GM19025 (cell line): ENCODE data around the gene TDRD9.

Source experiments
- ATAC-seq: cut with Tn5 transposase; IDR thresholded peaks from one replicate; pipeline ENCODE4 v1.9.1; 2021; ENCODE audit warnings: mild to moderate bottlenecking, low read depth, moderate library complexity; ENCODE audit not compliant: unreplicated experiment

TDRD9 gene

DNA sequence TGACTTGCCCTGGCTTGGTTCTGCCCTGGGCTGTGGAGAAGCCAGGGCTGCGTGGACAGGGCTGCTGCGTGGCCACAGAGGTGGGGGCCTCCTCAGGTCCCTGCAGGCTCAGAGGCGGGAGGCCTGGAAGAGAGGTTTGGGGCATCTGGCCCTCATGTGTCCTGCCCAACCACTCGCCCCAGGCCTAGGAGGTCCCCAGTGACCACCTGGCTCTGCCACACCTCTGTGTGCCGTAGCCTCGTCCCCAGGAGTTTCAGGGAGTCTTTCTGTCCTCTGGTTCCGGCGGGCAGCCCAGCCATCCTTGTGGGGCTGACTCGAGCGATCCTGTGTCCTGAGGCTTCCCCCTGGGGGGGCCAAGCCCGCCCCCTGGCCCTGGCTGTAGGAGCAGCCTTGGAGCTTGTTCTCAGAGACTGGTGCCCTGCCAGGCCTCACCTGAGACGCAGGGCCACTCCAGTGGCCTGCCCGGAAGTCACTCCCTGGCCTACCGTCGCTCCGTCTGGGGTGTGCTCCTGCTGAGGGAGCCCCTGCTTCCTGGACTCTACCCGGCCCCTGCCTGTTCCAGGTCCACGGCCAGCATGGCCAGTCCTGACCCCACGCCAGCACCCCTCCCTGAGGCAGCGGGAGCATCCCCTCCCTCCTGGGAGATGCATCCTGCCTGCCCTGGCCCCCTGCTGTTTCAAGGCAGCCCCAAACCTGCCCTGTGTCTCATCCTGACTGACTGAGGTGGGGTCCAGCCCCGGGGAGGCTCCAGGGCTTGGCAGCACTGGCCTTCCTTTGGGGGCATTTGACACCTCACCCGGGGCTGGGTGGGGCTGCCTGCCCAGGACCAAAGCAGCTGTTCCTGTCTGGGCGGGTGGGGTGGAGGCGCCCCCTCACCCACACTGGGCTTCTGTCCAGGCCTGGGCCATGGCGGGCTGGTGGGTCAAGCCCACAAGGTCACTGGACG is 171.1 kb downstream of the TDRD9 start:
- ATAC-seq: no peak

DNA sequence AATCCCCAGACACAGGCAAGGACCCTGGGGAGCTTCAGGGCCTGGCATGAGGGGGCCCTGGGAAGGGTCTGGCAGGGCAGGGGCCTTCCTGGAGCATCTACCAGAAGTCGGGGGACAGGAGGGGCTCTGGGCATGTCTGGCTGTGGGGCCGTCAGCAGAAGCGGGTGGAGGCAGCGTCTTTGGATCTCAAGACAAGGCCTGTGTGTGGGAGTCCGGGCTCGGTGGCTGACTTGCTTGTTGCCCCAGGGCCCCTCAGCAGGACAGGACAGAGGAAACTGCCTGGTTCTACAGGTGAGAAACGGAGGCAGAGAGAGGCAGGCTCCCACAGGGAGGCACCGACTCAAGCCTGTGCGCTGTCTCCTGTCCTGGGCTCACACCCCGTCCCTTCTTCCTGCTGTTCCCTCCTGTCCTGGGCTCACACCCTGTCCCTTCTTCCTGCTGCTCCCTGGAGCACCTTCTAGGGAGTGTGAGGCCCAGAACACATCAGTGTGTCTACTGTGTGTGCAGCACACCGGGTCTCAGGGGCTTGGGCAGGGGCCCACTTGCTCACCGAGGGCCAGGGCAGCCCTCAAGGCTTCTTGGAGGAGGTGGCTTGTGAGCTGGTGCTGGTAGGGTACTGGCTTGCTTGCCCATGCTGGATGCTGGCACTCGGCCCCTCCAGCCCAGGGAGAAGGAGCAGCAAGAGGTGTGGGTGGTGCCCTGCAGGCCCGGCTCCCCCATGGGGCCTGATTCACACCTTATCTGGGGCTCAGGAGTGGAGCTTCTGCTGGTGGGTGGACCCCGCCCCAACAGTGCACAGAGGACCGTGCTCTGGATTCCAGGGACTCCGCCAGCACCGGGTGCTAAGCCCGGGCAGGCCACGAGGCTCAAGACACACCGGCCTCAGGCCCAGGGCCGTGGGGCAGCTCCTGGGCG is 172.2 kb downstream of the TDRD9 start:
- no peak for ATAC-seq

- no peak for ATAC-seq
Observed at GRCh38 chr14:104101086-104101621, 172.9 kb downstream of the TDRD9 start.

- ATAC-seq: no peak
Observed at GRCh38 chr14:104101651-104102281, 173.5 kb downstream of the TDRD9 start.
